GM12878 (cell line): ENCODE results near the gene LCE1C. TPM values are rescaled to one million over a fixed set of nuclear protein-coding genes. Genes with fewer than 3 reads are reported as not detected.

Experiments used
- ATAC-seq: fragments of 200-7000 bp; cut with Tn5 transposase; 3 replicates; pipeline ENCODE4 v1.9.1; 2020; ENCODE audit warnings: mild to moderate bottlenecking, moderate library complexity
- BruUV-seq: library from RNA; stranded (reverse); fragments of 400-500 nt; replicated peaks from 2 replicates; lab custom pipeline; 2021; lab: Mats Ljungman, UMichigan
- CTCF ChIA-PET: fragments of 300-600 bp; sonication (Branson Sonifier 250); formaldehyde crosslinking; extraction: SDS; loops from one replicate; lab custom pipeline; 2021; ENCODE audit warnings: inconsistent platforms; lab: Yijun Ruan, JAX
- POLR2A ChIA-PET: fragments of 350-600 bp; formaldehyde crosslinking; extraction: SDS; loops from one replicate; lab custom pipeline; 2021; ENCODE audit warnings: inconsistent platforms; lab: Charles Lee
- RAD21 ChIA-PET: fragments of 300-600 bp; sonication (Branson Sonifier 250); formaldehyde crosslinking; loops from one replicate; lab custom pipeline; 2023; ENCODE audit warnings: antibody characterized with exemption; ENCODE audit not compliant: unreplicated experiment; lab: Charles Lee
- SMC1A ChIA-PET: fragments of 300-600 bp; sonication (Branson Sonifier 250); formaldehyde crosslinking; loops from one replicate; lab custom pipeline; 2023; ENCODE audit not compliant: unreplicated experiment, uncharacterized antibody; lab: Charles Lee
- DNase-seq: peaks from one replicate; pipeline ENCODE4 v3.0.0-alpha.2; 2011; ENCODE audit warnings: low read depth, low spot score
- FAIRE-seq: peaks from 3 replicates; lab custom pipeline; 2011; peaks lifted over from hg19 to GRCh38; lab: Jason Lieb, UNC
- H2AFZ ChIP-seq: 2 replicates; pipeline ENCODE4 v1.6.0; 2011; ENCODE audit warnings: low read depth, low read length, control low read depth; ENCODE audit not compliant: control insufficient read depth
- H3K27ac ChIP-seq: 2 replicates; pipeline ENCODE4 v1.5.1; 2011; ENCODE audit warnings: control low read depth; ENCODE audit not compliant: control insufficient read depth, insufficient read depth
- H3K27me3 ChIP-seq, 2 experiments: replicated peaks in 1 of 2; 2 replicates each; pipeline versions ENCODE4 v1.6.0 to v1.6.1; 2011; ENCODE audit warnings: low read length in 1 of 2; ENCODE audit not compliant: control insufficient read depth in 2 of 2, insufficient read depth in 2 of 2
- H3K36me3 ChIP-seq, 2 experiments: 2 replicates each; pipeline ENCODE4 v1.5.1; 2011; ENCODE audit warnings: low read length in 1 of 2; ENCODE audit not compliant: control insufficient read depth in 2 of 2, insufficient read depth in 2 of 2
- H3K4me1 ChIP-seq: 2 replicates; pipeline ENCODE4 v1.6.1; 2011; ENCODE audit warnings: mild to moderate bottlenecking, low read length, moderate library complexity, mixed read lengths; ENCODE audit not compliant: control insufficient read depth, insufficient read depth
- H3K4me2 ChIP-seq: 2 replicates; pipeline ENCODE4 v1.6.0; 2011; ENCODE audit warnings: control low read depth; ENCODE audit not compliant: control insufficient read depth, insufficient read depth
- H3K4me3 ChIP-seq: fragments of 200-600 bp; sonication (generic); 2 replicates; pipeline ENCODE4 v1.5.1; 2016
- H3K79me2 ChIP-seq: 2 replicates; pipeline ENCODE4 v1.6.0; 2011; ENCODE audit warnings: low read length; ENCODE audit not compliant: control insufficient read depth, insufficient read depth
- H3K9ac ChIP-seq: 2 replicates; pipeline ENCODE4 v1.8.0; 2011; ENCODE audit warnings: low read length, control low read depth, mixed read lengths; ENCODE audit not compliant: control insufficient read depth, insufficient read depth
- H3K9me3 ChIP-seq: replicated peaks from 3 replicates; pipeline ENCODE4 v1.5.1; 2011; ENCODE audit warnings: mild to moderate bottlenecking, low read length; ENCODE audit not compliant: control insufficient read depth, insufficient read depth
- H4K20me1 ChIP-seq: 2 replicates; pipeline ENCODE4 v1.6.0; 2011; ENCODE audit not compliant: control insufficient read depth, insufficient read depth
- BMI1 ChIP-seq: fragments of 450-650 bp; IDR thresholded peaks from 2 replicates; pipeline ENCODE4 v1.6.1; 2016; ENCODE audit warnings: mild to moderate bottlenecking, moderate library complexity, borderline replicate concordance
- CBX3 ChIP-seq: fragments of 200-600 bp; sonication (generic); IDR thresholded peaks from 2 replicates; pipeline ENCODE4 v1.6.1; 2016; ENCODE audit warnings: low read depth, borderline replicate concordance
- CBX5 ChIP-seq: sonication (generic); IDR thresholded peaks from 2 replicates; pipeline ENCODE4 v1.6.1; 2016; ENCODE audit warnings: low read depth, moderate library complexity, mild to moderate bottlenecking, inconsistent platforms
- CEBPB ChIP-seq, 2 experiments: fragments of 150-350 bp in 1 of 2; IDR thresholded peaks; 2 replicates each; pipeline ENCODE4 v1.6.1; 2012 to 2014; ENCODE audit warnings: low read depth in 2 of 2, low read length in 2 of 2, borderline replicate concordance in 1 of 2, inconsistent platforms in 1 of 2
- CHD4 ChIP-seq: fragments of 200-600 bp; sonication (generic); IDR thresholded peaks from 2 replicates; pipeline ENCODE4 v1.6.1; 2016; ENCODE audit warnings: mild to moderate bottlenecking
- CREB1 ChIP-seq: IDR thresholded peaks from 2 replicates; pipeline ENCODE4 v1.6.1; 2012; ENCODE audit warnings: low read depth, mild to moderate bottlenecking, inconsistent platforms
- CREM ChIP-seq: IDR thresholded peaks from 2 replicates; pipeline ENCODE4 v1.6.1; 2014; ENCODE audit warnings: antibody characterized with exemption, low read depth
- IKZF2 ChIP-seq, 2 experiments: fragments of 450-650 bp; IDR thresholded peaks; 2 replicates each; pipeline ENCODE4 v1.6.1; 2017; ENCODE audit warnings: mild to moderate bottlenecking in 2 of 2, moderate library complexity in 2 of 2
- MYC ChIP-seq: IDR thresholded peaks from 2 replicates; pipeline ENCODE4 v1.6.1; 2011; ENCODE audit warnings: mild to moderate bottlenecking, low read length, moderate library complexity, inconsistent platforms; ENCODE audit not compliant: insufficient read depth, insufficient replicate concordance, insufficient read length, severe bottlenecking
- NBN ChIP-seq: fragments of 450-650 bp; IDR thresholded peaks from 2 replicates; pipeline ENCODE4 v1.6.1; 2016
- NKRF ChIP-seq: fragments of 450-650 bp; conservative IDR thresholded peaks from 2 replicates; pipeline ENCODE4 v1.6.1; 2017; ENCODE audit warnings: mild to moderate bottlenecking, moderate library complexity
- PML ChIP-seq: IDR thresholded peaks from 2 replicates; pipeline ENCODE4 v1.6.1; 2012; ENCODE audit warnings: low read length, inconsistent platforms
- RBBP5 ChIP-seq: fragments of 200-600 bp; sonication (generic); conservative IDR thresholded peaks from 2 replicates; pipeline ENCODE4 v1.6.1; 2016
- RCOR1 ChIP-seq: conservative IDR thresholded peaks from 2 replicates; pipeline ENCODE4 v1.6.1; 2012; ENCODE audit warnings: low read depth, low read length, improper control_type of control experiment
- STAT3 ChIP-seq: IDR thresholded peaks from 2 replicates; pipeline ENCODE4 v1.6.1; 2011; ENCODE audit warnings: low read depth, low read length, improper control_type of control experiment
- TCF7 ChIP-seq: IDR thresholded peaks from 2 replicates; pipeline ENCODE4 v1.6.1; 2014; ENCODE audit warnings: antibody characterized with exemption, borderline replicate concordance
- ZNF274 ChIP-seq: IDR thresholded peaks from one replicate; pipeline ENCODE4 v1.8.0; 2011; ENCODE audit not compliant: insufficient read length, insufficient read depth
- WGBS: methylation state at CpG from one replicate; pipeline ENCODE4 v1.1.6; 2016; ENCODE audit warnings: low lambda C conversion rate; ENCODE audit not compliant: insufficient replicate concordance, insufficient coverage; ENCODE audit errors: missing lambda C conversion rate; 5-methylcytosine and 5-hydroxymethylcytosine counted together
- in situ Hi-C: fragments of 300-500 bp; cut with MboI; formaldehyde crosslinking; loops from 9 replicates; pipeline ENCODE4 v1.14.3; 2018; ENCODE audit warnings: mixed read lengths
- intact Hi-C: fragments of 100-400 bp; cut with micrococcal nuclease; formaldehyde crosslinking; loops from one replicate; pipeline ENCODE4 v1.14.2; 2022; ENCODE audit not compliant: unreplicated experiment
- polyA plus RNA-seq, 11 experiments: library from polyadenylated mRNA; depleted of rRNA in 4 of 11; unstranded in 6 of 11; stranded (reverse) in 5 of 11; fragments of >200 nt; fragmentation: Nextera tagmentation in 4 of 11; fragmentation: Illumina TruSeq in 1 of 11; extraction: Ambion mirVana in 4 of 11; extraction: Trizol in 1 of 11; gene quantifications; 1 replicate in 1 of 11; 2 replicates in 10 of 11; pipeline versions ENCODE4 v1.2.1 to v1.2.3, GENCODE V29; 2011 to 2016; ENCODE audit warnings: inconsistent platforms in 2 of 11, missing spikeins in 2 of 11, low read depth in 1 of 11
- total RNA-seq, 4 experiments: library from RNA; depleted of rRNA in 3 of 4; stranded (reverse); fragments of >200 nt in 3 of 4; fragmentation: Illumina TruSeq in 1 of 4; extraction: Trizol in 1 of 4; gene quantifications; 2 replicates each; pipeline versions ENCODE4 v1.2.1 to v1.2.3, GENCODE V29; 2013 to 2021

LCE1C gene
- total and polyA plus RNA-seq, 10 of the 15 experiments (the other 5 are each of a cell fraction or from before 2014, with no cell fraction given) = 0.15 to 4.1 (median 1.4) TPM; not detected in 4

GRCh38 chr1:152760551-152761190 is 45.8 kb downstream of the LCE1C start:
- Histone ChIP-seq H3K9ac (no peak overlapping the region), H2AFZ (no peak overlapping the region), H3K79me2 (no peaks in the 10 kb centered on the region), H3K4me1 (no peaks in the 10 kb centered on the region), H3K27ac (no peak overlapping the region)
- FAIRE-seq = no peak
- no peak for ATAC-seq
- ChIA-PET RAD21 (no interaction called here), SMC1A (no interaction called here)
- intact Hi-C loops = no loop called here
- in situ Hi-C loops = no loop called here
- WGBS = 43% methylated on average over 30 of the region's 31 CpGs
- DNase-seq = no peak
- TF ChIP-seq PML (no peak), BMI1 (no peak), RCOR1 (no peak), NBN (no peak)
- TF ChIP-seq, all 136 proteins: peak for 0
- Histone ChIP-seq H4K20me1 (no peaks in the 10 kb centered on the region), H3K9me3 (no peaks in the 10 kb centered on the region), H3K4me3 (no peak overlapping the region), H3K36me3 (no peaks in the 10 kb centered on the region), H3K27me3 (no peaks in the 10 kb centered on the region), H3K4me2 (no peak overlapping the region)
- no TSS peak for BruUV-seq
- ChIA-PET POLR2A (no interaction called here), CTCF (no interaction called here)

- no peaks in the 10 kb centered on the region for H4K20me1 ChIP-seq
- ChIA-PET POLR2A (no interaction called here), CTCF (no interaction called here), RAD21 (no interaction called here), SMC1A (no interaction called here)
- H3K9me3 ChIP-seq = no peaks in the 10 kb centered on the region
- H3K4me2 ChIP-seq = no peak overlapping the region
- H3K4me3 ChIP-seq = no peak overlapping the region
- ATAC-seq (no peak), FAIRE-seq (no peak), DNase-seq (no peak)
- no peak overlapping the region for H3K9ac ChIP-seq
- no peaks in the 10 kb centered on the region for H3K27me3 ChIP-seq
- intact Hi-C loops (no loop called here), in situ Hi-C loops (no loop called here)
- BruUV-seq = no TSS peak
- no peaks in the 10 kb centered on the region for H3K4me1 ChIP-seq
- no peaks in the 10 kb centered on the region for H3K36me3 ChIP-seq
- H3K79me2 ChIP-seq = no peaks in the 10 kb centered on the region
- 42% methylated on average over 8 of the region's 8 CpGs for WGBS
- no peak overlapping the region for H2AFZ ChIP-seq
- no peak overlapping the region for H3K27ac ChIP-seq
- TF ChIP-seq STAT3 (no peak), CBX3 (no peak), IKZF2 (IDR thresholded peaks at IDR 0.05) (no peak), RBBP5 (no peak), ZNF274 (no peak), BMI1 (no peak), MYC (no peak), CREM (no peak), CEBPB (IDR thresholded peaks at IDR 0.05; ENCODE audit: borderline replicate concordance in 1 of 2, low read depth in 2 of 2, low read length in 2 of 2) (no peak), TCF7 (no peak), CREB1 (no peak), CHD4 (no peak), NKRF (no peak), CBX5 (no peak)
These were observed 46.8 kb downstream of the LCE1C start for GRCh38 chr1:152759453-152760173.
